ENCODE results near the gene CDC20B. TPM values are rescaled to one million over a fixed set of nuclear protein-coding genes. Genes with fewer than 3 reads are reported as not detected.

Gene CDC20B
- polyA plus RNA-seq, 1 of the 3 experiments (the other 2 are of a cell fraction), result 0.03 TPM

DNA sequence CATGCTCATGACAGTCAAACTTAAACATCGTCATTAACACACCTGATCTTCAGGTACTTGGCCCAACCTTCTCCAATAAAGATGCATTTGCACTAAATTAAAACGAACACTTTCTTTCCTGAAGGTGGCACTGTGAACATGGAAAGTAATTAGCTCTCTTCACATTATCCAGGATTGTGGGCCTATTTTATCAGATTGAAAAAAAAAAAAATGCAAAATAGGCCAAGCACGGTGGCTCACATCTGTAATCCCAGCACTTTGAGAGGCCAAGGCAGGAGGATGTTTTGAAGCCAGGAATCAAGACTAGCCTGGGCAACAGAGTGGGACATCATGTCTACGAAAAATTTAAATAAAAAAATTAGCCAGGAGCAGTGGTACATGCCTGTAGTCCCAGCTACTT is 14.4 kb upstream of the CDC20B start:
- H3K79me2 ChIP-seq (ENCODE audit: insufficient read depth), result no peaks in the 10 kb centered on the region
- H3K4me2 ChIP-seq, result no peak overlapping the region
- no peak overlapping the region for H3K4me3 ChIP-seq (ENCODE audit: low read depth in 2 of 2, low read length in 1 of 2)
- peaks cover 44% of the 10 kb centered on the region for H3K27me3 ChIP-seq (ENCODE audit: insufficient read depth)
- no peak overlapping the region for H3K9ac ChIP-seq
- no peaks in the 10 kb centered on the region for H4K20me1 ChIP-seq (ENCODE audit: insufficient read depth)
- DNase-seq, result no peak
- no peaks in the 10 kb centered on the region for H3K4me1 ChIP-seq (ENCODE audit: control insufficient read depth in 1 of 2, insufficient read depth in 2 of 2, low read depth in 1 of 2, low read length in 1 of 2)
- no peak overlapping the region for H2AFZ ChIP-seq (ENCODE audit: low read depth)
- no peaks in the 10 kb centered on the region for H3K36me3 ChIP-seq (replicated peaks in 1 of 2; ENCODE audit: control insufficient read depth in 1 of 2, insufficient read depth in 2 of 2, low read length in 1 of 2)
- no peaks in the 10 kb centered on the region for H3K9me2 ChIP-seq
- 13% methylated on average over 4 of the region's 4 CpGs for WGBS (ENCODE audit: low lambda C conversion rate)
- no peak overlapping the region for H3K27ac ChIP-seq (ENCODE audit: low read depth in 2 of 2, low read length in 1 of 2)
- no peaks in the 10 kb centered on the region for H3F3A ChIP-seq (replicated peaks; ENCODE audit: insufficient read depth)
- ChIA-PET POLR2A (no interaction called here), CTCF (interaction anchor here (0.6 to 1.0 kb wide), 3 partner anchors 9 to 843 kb away, joined by 3 to 4 read pairs (median 3); no protein-coding TSS in a partner anchor)
- no peaks in the 10 kb centered on the region for H3K9me3 ChIP-seq
- TF ChIP-seq GATA2 (CRISPR knock-in tag; IDR thresholded peaks at IDR 0.05), result no peak
- no peak for TF ChIP-seq NRF1 (IDR thresholded peaks at IDR 0.05; ENCODE audit: low read depth, low read length)
- TF ChIP-seq, protein P1, sequence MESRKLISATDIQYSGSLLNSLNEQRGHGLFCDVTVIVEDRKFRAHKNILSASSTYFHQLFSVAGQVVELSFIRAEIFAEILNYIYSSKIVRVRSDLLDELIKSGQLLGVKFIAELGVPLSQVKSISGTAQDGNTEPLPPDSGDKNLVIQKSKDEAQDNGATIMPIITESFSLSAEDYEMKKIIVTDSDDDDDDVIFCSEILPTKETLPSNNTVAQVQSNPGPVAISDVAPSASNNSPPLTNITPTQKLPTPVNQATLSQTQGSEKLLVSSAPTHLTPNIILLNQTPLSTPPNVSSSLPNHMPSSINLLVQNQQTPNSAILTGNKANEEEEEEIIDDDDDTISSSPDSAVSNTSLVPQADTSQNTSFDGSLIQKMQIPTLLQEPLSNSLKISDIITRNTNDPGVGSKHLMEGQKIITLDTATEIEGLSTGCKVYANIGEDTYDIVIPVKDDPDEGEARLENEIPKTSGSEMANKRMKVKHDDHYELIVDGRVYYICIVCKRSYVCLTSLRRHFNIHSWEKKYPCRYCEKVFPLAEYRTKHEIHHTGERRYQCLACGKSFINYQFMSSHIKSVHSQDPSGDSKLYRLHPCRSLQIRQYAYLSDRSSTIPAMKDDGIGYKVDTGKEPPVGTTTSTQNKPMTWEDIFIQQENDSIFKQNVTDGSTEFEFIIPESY (IDR thresholded peaks at IDR 0.05; ENCODE audit: borderline replicate concordance, low read depth), result no peak
- TF ChIP-seq, protein P2, sequence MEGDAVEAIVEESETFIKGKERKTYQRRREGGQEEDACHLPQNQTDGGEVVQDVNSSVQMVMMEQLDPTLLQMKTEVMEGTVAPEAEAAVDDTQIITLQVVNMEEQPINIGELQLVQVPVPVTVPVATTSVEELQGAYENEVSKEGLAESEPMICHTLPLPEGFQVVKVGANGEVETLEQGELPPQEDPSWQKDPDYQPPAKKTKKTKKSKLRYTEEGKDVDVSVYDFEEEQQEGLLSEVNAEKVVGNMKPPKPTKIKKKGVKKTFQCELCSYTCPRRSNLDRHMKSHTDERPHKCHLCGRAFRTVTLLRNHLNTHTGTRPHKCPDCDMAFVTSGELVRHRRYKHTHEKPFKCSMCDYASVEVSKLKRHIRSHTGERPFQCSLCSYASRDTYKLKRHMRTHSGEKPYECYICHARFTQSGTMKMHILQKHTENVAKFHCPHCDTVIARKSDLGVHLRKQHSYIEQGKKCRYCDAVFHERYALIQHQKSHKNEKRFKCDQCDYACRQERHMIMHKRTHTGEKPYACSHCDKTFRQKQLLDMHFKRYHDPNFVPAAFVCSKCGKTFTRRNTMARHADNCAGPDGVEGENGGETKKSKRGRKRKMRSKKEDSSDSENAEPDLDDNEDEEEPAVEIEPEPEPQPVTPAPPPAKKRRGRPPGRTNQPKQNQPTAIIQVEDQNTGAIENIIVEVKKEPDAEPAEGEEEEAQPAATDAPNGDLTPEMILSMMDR (IDR thresholded peaks at IDR 0.05), result peak; percentile 31; the same call in 1 of the 2 replicates
- no peak for TF ChIP-seq MXI1 (IDR thresholded peaks at IDR 0.05; ENCODE audit: low read depth, low read length)

DNA sequence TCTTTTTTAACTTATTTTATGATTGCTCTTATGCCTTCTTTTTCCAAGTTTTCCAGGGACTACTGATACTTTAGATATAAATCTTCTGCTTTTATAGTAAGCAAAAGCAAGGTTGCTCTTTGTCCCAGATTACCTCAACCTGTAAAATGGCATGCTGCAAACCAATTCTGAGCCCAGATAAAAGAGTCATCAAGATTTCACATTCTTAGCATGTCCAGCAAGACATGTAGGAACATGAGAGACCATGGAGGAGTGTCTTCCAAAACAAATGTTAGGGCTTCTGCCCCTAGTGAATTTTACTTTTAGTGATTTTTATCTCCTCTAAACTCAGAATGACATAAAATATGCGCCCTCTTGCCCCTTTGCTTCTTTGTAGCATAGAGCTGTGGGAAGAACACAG is 7.0 kb upstream of the CDC20B start:
- H4K20me1 ChIP-seq (ENCODE audit: insufficient read depth), result no peaks in the 10 kb centered on the region
- no peaks in the 10 kb centered on the region for H3K9me3 ChIP-seq
- no peaks in the 10 kb centered on the region for H3K36me3 ChIP-seq (replicated peaks in 1 of 2; ENCODE audit: control insufficient read depth in 1 of 2, insufficient read depth in 2 of 2, low read length in 1 of 2)
- no peak overlapping the region for H3K4me2 ChIP-seq
- WGBS (ENCODE audit: low lambda C conversion rate), result 0% methylated on average over 1 of the region's 1 CpG
- H3K4me1 ChIP-seq (ENCODE audit: control insufficient read depth in 1 of 2, insufficient read depth in 2 of 2, low read depth in 1 of 2, low read length in 1 of 2), result no peaks in the 10 kb centered on the region; a peak in 2 of 4 replicates
- H3F3A ChIP-seq (replicated peaks; ENCODE audit: insufficient read depth), result no peaks in the 10 kb centered on the region
- H3K79me2 ChIP-seq (ENCODE audit: insufficient read depth), result no peaks in the 10 kb centered on the region
- no peak overlapping the region for H3K27ac ChIP-seq (ENCODE audit: low read depth in 2 of 2, low read length in 1 of 2)
- no peak overlapping the region for H3K9ac ChIP-seq
- ChIA-PET POLR2A (no interaction called here), CTCF (interaction anchor here (0.8 to 1.5 kb wide), 3 partner anchors 8 to 46 kb away, joined by 3 read pairs; no protein-coding TSS in a partner anchor)
- DNase-seq, result no peak
- H2AFZ ChIP-seq (ENCODE audit: low read depth), result no peak overlapping the region
- no peaks in the 10 kb centered on the region for H3K9me2 ChIP-seq
- H3K4me3 ChIP-seq (ENCODE audit: low read depth in 2 of 2, low read length in 1 of 2), result no peak overlapping the region
- H3K27me3 ChIP-seq (ENCODE audit: insufficient read depth), result peaks cover 68% of the 10 kb centered on the region
- no peak for TF ChIP-seq POLR2AphosphoS5 (IDR thresholded peaks at IDR 0.05; ENCODE audit: low read depth, low read length)
- TF ChIP-seq NRF1 (IDR thresholded peaks at IDR 0.05; ENCODE audit: low read depth, low read length), result no peak
- TF ChIP-seq JUND (IDR thresholded peaks at IDR 0.05), result no peak
- TF ChIP-seq EP300 (IDR thresholded peaks at IDR 0.05; ENCODE audit: borderline replicate concordance in 1 of 2, low read depth in 1 of 2, low read length in 1 of 2), result no peak
- no peak for TF ChIP-seq RXRA (IDR thresholded peaks at IDR 0.05; ENCODE audit: borderline replicate concordance, low read depth)
- no peak for TF ChIP-seq SIN3A (IDR thresholded peaks at IDR 0.05; ENCODE audit: borderline replicate concordance, low read depth, low read length)
- TF ChIP-seq, protein P3, sequence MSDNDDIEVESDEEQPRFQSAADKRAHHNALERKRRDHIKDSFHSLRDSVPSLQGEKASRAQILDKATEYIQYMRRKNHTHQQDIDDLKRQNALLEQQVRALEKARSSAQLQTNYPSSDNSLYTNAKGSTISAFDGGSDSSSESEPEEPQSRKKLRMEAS (IDR thresholded peaks at IDR 0.05; ENCODE audit: low read depth), result no peak
- TF ChIP-seq, protein P2 (IDR thresholded peaks at IDR 0.05), result no peak
- TF ChIP-seq, protein P4, sequence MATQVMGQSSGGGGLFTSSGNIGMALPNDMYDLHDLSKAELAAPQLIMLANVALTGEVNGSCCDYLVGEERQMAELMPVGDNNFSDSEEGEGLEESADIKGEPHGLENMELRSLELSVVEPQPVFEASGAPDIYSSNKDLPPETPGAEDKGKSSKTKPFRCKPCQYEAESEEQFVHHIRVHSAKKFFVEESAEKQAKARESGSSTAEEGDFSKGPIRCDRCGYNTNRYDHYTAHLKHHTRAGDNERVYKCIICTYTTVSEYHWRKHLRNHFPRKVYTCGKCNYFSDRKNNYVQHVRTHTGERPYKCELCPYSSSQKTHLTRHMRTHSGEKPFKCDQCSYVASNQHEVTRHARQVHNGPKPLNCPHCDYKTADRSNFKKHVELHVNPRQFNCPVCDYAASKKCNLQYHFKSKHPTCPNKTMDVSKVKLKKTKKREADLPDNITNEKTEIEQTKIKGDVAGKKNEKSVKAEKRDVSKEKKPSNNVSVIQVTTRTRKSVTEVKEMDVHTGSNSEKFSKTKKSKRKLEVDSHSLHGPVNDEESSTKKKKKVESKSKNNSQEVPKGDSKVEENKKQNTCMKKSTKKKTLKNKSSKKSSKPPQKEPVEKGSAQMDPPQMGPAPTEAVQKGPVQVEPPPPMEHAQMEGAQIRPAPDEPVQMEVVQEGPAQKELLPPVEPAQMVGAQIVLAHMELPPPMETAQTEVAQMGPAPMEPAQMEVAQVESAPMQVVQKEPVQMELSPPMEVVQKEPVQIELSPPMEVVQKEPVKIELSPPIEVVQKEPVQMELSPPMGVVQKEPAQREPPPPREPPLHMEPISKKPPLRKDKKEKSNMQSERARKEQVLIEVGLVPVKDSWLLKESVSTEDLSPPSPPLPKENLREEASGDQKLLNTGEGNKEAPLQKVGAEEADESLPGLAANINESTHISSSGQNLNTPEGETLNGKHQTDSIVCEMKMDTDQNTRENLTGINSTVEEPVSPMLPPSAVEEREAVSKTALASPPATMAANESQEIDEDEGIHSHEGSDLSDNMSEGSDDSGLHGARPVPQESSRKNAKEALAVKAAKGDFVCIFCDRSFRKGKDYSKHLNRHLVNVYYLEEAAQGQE (IDR thresholded peaks at IDR 0.05; ENCODE audit: low read depth, low read length), result no peak
- TF ChIP-seq GATA2 (CRISPR knock-in tag; IDR thresholded peaks at IDR 0.05), result no peak
- TF ChIP-seq TAF1 (IDR thresholded peaks at IDR 0.05; ENCODE audit: borderline replicate concordance, low read depth, low read length), result no peak
- TF ChIP-seq FOXJ3 (CRISPR knock-in tag; IDR thresholded peaks at IDR 0.05), result no peak
- TF ChIP-seq, protein P5, sequence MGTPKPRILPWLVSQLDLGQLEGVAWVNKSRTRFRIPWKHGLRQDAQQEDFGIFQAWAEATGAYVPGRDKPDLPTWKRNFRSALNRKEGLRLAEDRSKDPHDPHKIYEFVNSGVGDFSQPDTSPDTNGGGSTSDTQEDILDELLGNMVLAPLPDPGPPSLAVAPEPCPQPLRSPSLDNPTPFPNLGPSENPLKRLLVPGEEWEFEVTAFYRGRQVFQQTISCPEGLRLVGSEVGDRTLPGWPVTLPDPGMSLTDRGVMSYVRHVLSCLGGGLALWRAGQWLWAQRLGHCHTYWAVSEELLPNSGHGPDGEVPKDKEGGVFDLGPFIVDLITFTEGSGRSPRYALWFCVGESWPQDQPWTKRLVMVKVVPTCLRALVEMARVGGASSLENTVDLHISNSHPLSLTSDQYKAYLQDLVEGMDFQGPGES (IDR thresholded peaks at IDR 0.05; ENCODE audit: low read depth, low read length), result no peak

Data from SK-N-SH (cell line).